Suppressor macrophage (primary cell): ENCODE results near the gene GRIA3.
"Not testable (repeated sequence)": the region's sequence is repeated elsewhere in the genome, so short reads cannot be mapped to it uniquely, and the experiment has no call there.

Experiments
- DNase-seq, 4 experiments: peaks; one replicate each; pipeline ENCODE4 v3.0.0-alpha.2; 2020 to 2022

GRIA3 gene

DNA sequence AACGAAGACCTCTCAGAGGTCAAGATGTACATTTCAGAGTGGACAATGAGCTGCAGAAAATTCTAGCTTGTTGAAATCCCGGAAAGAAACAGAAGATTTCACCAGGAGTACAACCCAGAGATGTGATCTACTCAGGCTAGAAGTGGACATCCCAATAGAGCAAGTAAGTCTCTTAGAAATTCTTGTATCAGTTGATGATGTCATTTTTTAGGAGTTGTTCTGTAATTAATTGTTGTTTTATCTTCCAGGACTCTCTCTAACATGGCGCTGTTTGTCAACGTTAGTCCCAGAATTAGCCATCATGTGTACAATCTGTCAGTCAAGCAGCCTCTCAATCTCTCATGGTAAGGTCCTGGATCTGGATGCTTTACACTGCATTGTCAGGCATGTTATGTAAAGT, 174.4 kb downstream of the GRIA3 start:
- DNase-seq, result no peak

DNA sequence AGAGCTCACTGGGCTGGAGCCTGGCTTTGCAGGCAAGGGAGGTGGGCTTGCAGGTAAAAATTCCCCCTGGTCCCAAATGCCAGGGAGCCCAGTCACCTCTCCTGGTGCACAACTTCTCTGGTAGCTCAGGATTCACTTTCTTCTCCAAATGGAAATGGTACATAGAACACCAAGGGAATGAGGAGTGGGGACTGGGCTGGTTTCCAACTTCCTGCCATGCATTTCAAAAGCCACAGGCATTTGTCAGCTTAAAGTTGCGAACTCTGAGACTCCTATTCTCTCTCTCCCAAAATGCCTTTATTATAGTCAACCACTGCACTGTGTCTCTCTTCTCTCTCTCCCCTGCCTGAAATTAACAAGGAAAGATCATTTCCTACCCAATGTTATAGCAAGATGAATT, 177.3 kb downstream of the GRIA3 start:
- no peak for DNase-seq

DNA sequence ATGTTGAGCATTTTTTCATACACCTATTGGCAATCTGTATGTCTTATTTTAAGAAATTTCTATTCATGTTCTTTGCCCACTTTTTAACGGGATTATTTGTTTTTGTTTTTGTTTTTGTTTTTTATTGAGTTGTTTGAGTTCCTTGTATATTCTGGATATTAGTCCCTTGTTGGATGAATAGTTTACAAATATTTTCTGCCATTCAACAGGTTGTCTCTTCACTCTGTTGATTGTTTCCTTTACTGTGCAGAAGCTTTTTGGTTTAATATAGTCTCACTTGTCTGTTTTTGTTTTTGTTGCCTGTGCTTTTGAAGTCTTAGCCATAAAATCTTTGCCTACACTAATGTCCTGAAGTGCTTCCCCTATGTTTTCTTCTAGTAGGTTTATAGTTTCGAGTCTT, 202.1 kb downstream of the GRIA3 start:
- DNase-seq, result not testable (repeated sequence)

DNA sequence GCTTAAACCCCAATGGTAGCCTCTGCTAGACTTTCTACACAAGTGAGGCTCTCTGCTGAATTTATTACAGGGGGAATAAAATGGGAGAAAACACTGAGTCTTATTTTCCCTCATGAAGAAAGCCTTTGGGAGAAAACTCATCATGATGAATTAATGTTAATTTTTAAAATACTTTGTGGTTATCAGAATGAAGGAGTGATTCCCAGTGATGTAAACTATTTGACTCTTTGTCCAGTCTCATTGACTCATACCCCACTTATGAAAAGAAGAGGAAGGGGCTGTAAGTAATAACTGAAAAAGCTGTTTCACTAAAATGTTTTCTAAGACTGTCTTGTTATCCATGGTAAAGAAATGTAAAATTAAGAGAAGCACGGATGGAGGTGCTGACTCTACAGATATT, 208.8 kb downstream of the GRIA3 start:
- no peak for DNase-seq

DNA sequence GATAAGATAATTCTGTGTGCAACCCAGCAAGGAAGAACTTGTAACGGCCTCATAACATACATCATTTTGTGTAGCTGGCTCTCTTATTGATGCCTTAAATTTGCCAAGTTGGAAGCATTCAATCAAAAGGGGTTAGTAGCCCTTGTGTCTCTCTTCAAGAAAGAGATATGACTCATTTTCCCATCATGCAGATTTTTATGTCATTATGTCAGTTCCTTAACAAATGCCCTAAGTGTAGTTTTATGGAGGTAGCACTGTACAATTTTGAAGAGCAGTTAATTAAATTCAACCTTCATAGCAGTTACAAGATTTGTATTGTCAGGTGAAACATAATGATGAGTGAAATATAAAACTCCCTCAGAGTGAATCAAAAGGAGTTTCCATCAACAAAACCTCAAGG, 215.6 kb downstream of the GRIA3 start:
- no peak for DNase-seq

DNA sequence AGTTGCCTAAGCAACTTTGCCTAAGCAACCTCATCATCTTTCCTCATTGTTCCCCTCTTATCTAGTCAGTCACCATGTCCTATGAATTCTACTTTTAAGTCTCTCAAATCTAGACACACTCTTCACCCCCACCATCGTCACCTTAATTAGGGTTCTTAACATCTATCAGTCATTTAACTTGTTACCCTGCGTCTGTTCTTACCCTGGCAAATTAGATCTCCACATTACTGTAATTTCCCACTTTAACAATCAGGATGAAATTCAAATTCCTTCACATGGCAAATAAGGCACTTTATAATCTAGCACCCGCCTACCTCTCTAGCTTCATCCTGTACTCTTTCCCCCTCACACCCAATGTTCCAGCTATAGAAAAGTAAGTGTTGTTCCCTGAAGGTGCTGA, 221.2 kb downstream of the GRIA3 start:
- DNase-seq, result no peak

DNA sequence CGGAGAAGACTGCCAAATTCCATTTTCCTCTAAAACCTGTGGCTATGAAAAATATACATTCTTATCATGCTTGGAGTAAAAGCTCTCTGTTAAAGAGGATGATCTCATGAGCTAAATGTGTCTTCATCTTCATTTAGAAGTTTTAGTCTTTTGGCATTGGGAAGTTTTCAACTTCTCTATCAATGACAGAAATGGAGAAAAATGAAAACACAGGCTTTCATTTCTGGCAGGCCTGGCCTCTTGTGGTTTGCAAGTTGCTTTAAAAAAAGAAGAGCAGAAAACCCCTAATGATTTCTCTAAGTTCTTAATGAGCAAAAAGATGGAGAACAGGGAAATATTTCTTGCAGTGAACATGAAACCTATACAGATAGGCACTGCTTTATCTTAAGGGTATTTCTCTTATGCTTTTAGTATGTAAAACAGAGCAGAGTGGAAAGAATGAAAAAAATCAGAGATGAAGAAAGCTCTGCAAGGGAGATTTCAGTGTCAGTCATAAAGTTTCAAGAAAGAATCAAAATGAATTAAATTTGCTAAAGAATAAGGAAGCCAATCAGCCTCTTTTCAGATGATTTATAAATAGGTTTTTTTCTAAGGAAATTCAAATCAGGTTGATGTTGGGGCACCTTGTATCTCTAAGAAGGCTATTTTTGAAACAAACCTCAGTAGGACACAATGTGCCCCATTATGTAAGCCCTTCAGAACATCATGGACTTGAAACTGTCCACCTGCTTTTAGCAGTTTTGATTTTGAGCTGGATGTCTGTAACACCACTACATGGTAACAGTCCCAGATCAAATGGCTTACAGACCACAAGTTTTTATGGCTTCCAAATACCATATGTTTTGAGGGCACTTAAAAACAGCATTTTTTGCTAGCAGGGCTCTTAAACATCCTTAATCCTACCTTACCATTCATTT, 225.0 kb downstream of the GRIA3 start:
- no peak for DNase-seq

DNA sequence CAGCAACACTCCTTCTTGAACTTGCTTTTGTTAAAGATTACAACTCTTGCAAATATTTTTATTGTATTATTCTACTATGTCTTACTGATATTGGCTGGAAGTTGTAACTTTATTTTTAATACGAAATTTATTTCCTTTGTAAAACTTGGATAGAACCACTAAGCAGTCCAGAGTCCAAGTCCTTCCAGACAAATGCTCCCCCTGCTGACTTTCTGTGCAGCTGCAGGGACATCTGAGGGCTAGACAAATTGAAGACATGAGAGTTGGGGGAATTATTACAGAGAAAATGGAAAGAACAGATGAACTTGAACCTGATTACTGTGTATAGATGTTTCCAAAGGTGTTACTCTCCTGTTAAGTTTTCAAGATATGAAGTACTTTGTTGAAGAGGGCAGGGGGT, 238.8 kb downstream of the GRIA3 start:
- peak in 2 of 4 experiments; percentile 1 for DNase-seq

DNA sequence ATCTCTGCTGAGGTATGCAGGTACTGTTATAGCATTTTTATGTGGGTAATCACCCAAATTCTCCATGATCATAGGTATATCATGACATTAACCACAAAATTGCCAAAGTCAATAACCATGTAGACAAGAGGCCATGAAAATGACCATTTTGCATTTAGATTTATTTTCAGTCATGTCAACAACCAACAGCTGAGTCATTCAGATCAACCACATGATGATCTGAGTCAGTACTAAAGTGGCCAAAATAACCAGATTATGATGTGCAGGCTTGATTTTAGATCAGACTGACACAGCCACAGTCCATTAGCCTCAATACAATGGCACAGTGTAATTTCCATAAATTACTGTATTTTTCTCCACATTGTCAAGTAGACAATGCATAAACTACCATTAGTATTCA, 240.5 kb downstream of the GRIA3 start:
- peak in 1 of 4 experiments; percentile 1 for DNase-seq

DNA sequence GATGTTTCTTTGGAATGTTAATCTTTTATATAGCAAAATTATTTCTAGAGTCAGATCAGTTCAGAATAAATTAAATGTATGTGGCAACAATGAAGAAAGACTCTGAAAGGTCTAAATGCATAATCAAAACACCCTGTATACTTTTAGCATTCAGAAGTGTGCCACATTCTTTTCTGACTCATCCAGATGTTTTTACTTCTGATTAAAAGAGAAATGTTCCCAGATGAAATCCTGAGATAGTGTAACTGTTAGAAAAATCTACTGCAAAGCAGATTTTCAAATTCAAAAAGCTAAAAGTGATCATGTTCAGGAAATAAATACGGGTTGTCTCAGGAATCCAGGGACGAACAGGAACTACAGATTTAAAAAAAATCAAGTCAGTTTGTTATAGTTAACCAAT, 241.4 kb downstream of the GRIA3 start:
- DNase-seq, result no peak

DNA sequence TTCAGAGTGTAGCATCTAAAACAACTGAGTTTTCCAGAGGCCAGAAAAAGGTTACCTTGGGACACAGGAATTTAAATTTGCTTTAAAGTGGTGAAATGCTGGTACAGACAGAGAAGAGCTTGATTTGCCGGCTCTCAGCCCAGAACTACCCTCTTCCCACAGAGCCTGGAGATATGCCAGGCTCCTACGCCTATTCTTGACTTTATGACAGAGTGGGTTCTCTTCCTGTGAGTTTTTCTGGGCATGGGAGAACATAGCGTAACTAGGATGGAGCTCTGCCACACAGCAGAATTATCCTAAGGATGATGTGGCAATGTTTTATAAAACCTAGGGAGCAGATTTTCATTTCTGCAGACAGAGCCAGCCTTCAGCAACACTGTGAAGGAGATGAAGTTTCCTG, 241.8 kb downstream of the GRIA3 start:
- peak in 1 of 4 experiments; percentile 9 for DNase-seq

DNA sequence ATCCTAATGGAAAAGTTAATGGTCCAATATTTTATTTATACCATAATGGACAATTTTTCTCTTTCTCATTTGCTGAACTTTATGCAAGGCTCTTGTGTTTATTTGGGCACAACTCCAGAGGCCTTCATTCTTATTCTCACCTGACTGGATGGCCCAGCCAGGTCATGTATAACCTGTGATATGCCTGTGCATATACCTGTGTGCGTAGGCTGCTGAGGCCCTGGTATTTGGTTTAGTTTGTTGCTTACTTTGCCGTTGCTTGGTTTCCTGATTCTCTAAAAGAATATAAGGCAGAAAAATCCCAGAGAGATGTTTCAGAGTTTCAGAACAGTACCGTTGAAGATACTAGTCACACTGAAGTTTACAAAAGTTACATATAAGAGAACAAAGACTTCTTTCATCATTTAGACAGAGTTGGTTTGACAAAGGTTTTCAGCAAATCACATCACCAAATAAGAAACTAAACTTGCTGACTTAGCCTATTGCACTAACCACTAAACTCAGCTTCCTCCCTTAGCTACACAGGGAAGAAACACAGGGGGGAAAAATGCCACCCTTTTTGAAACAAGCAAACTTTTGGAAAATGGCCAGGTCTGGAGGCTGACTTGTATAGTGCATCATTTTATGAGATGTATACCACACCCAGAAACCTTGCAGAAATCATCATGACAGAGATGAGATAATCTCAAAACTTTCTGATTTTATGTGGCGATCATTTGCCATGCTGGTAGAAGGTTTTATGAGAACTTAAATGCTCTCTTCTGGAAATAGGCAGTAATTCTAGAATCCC, 248.5 kb downstream of the GRIA3 start:
- peak in 1 of 4 experiments; percentile 0 for DNase-seq

DNA sequence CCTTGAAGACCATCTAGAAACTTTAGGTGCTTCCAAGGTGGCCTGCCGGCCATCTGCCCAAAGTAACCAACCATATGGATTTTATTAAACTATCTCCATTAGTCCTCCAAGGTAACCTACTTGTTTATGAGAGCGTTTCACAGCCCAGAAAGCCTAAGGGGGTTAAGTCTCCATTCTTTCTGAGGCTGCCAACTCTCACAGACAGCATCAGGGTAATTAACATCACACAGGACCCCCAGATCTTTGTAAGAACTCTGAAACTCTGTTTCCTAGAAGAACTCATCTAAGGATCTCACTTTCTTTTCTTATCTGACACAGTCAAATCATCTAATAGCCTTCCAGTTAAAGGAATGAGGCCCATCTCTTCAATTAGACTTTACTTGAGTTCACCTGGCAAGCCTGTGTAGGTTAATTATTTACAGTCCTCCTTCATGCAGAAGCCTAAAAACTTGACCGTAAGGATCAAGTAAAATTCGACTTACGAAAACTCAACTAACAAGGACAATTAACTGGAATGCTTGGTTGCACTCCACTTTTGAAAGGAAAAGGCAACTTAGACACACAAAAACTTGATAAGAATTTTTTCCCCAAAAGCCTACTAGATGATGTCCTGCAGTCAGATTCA, 252.5 kb downstream of the GRIA3 start:
- no peak for DNase-seq

DNA sequence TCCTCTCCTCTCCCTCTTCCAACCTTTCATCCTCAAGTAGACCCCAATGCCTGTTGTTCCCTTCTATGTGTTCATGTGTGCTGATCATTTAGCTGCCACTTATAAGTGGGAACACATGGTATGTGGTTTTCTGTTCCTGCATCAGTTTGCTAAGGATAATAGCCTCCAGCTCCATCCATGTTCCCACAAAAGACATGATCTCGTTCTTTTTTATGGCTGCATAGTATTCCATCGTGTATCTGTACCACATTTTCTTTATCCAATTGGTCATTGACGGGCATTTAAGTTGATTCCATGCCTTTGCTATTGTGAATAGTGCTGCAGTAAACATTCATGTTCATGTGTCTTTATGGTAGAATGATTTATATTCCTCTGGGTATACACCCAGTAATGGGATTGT, 255.8 kb downstream of the GRIA3 start:
- not testable (repeated sequence) for DNase-seq

DNA sequence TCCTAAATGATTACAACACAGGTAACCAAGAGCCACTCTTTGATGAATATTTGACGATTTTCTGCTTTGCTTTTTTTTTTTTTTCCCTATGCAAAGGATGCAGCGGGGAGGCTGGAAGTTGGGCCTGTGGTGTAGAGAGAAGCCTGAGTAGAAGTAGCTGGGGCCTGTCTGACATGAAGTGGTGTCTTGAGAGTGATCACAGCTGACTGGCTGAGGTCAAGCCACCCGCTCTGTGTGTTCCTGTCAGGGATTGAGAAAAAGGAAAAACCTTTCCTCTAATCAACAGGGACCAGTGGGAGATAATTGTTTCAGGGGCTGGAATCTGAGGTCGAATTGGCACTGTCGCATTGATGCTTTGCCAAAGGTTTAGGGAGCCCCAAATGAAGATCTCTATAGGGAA, 258.7 kb downstream of the GRIA3 start:
- DNase-seq, result no peak

DNA sequence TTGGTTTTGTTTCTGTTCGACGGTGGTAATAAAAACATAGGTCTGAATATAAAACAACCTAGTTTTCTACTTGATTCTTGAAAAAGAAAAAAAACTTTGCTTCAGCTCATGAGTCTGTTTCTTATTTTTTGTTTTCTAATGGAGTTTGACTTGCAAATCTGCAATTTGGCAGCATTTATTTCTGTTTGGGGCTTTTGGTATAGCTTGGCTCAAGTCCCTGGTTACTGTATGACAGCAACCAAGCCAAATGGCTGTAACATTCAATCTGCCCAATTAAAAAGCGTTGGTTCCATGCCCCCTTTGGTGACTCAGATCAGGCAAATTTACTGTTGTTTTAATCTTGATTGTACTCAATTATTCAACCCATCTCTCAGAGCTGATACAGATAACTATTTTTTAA, 263.4 kb downstream of the GRIA3 start:
- DNase-seq, result no peak

DNA sequence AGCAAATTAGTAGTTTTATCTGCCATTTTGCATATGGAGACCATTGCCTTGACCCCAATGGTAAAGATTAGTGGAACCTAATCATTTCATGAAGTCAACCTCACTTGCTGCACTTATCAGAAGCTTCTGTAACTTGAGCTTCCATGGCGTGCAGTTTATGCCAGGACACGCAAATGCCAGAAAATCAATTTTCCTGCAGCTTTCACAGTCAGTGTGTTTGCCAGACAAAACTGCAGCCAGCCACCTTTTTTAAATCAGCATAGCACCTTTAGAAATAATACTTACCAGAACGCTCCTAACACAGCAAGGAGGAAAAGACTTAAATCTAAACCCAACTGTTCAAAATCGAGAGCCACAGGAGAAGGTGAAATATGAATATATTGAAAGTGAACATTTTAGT, 265.3 kb downstream of the GRIA3 start:
- no peak for DNase-seq

DNA sequence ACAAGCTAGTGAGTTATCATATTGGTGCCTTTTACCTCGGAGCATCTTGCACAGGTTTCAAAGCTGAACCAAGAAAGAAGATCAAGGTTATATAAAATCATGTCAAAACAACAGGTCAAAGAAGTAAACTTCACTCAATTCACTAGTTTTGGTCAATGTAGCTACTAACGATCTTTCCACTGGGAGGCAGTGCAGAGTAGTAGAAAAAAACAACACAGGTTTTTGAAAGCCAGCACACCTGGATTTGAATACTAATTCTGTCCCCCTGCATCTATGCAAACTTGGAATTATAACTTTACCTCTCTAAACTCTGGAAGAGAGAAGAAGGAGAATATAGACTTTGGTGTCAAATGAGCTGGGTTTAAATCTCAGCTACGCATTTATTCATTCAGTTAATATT, 266.1 kb downstream of the GRIA3 start:
- DNase-seq, result peak in 1 of 4 experiments; percentile 0

DNA sequence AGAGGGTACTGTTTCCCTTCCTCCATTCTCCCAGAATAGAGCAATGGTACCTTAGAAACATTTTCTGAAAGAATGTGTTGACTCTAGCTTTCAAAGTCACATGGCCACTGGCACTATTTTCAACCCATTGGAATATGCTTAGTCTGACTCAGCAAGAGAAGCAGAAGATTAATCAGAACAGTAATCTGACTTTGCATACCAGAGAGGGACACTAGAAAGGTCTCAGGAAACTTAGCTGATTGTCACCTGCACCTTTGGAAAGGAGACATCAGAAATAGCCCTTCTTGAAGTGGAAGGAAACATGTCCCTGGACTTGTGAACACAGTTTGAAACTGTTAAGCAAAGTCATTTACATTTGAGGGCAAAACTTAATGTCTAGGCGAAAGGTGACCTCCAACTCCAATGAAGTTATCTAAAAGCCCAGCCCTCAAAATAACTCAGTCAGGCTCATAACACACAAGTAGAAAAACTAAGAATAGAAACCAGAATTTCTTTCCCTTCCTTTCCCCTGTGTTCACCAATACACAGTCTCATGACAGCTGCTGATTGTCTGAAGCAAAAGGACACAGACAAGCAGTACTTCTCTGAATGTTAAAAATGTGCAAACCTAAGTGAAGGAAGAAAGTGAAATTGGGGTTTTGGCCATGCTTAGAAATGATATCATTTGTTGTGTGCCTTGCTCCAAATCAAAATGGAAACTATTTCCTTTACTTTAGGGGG, 270.8 kb downstream of the GRIA3 start:
- DNase-seq, result no peak

DNA sequence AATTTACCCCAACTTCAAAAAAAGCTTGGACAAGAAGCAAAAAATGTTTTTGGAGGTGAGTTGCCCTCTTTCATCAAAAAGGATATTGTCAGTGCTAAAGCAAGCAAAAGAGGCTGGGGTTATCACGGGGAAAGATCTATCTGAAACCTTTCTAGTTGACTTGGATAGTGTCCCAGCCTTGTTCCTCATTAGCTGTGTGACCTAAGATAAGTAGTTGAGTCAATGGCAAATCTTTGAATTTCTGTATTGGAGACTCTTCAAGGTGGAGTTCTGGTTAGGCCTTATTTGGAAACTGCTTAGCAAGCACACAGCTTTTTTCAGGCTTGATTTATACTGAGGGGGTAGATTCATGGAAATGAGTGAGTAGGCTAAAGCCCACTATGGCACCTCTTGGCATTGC, 271.6 kb downstream of the GRIA3 start:
- no peak for DNase-seq

DNA sequence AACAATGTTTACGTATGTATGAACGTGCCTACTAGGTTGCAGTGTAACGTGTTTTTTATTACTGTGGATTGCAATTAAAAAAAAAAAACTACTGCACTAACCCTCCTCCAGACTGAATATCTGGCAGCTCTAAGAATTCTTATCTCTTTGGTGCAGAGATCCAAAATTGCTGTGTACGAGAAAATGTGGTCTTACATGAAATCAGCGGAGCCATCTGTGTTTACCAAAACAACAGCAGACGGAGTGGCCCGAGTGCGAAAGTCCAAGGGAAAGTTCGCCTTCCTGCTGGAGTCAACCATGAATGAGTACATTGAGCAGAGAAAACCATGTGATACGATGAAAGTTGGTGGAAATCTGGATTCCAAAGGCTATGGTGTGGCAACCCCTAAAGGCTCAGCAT, 280.6 kb downstream of the GRIA3 start:
- no peak for DNase-seq

DNA sequence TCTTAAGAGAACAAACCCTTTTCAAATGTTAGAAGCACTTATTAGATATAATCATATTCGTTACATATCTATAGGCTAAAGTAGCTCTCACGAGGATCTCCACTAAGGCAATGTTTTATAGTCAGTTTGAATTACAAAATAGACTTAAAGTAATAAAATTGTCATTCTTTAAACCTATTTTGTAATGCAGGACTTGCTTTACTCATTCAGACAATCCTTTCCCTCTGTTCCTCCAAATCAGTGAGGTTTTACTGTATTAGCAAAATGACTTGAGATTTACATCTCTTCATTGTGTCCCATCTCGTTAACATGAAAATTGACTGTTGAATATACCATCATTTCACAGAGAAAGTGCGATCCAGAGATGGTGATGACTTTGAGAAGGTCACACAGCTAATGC, 284.4 kb downstream of the GRIA3 start:
- DNase-seq, result no peak
